HG02885 (cell line): ENCODE measurements around the gene CEBPE.

Experiments used
- ATAC-seq: cut with Tn5 transposase; IDR thresholded peaks from one replicate; pipeline ENCODE4 v1.9.1; 2021; ENCODE audit warnings: mild to moderate bottlenecking; ENCODE audit not compliant: unreplicated experiment, poor library complexity

CEBPE gene

DNA sequence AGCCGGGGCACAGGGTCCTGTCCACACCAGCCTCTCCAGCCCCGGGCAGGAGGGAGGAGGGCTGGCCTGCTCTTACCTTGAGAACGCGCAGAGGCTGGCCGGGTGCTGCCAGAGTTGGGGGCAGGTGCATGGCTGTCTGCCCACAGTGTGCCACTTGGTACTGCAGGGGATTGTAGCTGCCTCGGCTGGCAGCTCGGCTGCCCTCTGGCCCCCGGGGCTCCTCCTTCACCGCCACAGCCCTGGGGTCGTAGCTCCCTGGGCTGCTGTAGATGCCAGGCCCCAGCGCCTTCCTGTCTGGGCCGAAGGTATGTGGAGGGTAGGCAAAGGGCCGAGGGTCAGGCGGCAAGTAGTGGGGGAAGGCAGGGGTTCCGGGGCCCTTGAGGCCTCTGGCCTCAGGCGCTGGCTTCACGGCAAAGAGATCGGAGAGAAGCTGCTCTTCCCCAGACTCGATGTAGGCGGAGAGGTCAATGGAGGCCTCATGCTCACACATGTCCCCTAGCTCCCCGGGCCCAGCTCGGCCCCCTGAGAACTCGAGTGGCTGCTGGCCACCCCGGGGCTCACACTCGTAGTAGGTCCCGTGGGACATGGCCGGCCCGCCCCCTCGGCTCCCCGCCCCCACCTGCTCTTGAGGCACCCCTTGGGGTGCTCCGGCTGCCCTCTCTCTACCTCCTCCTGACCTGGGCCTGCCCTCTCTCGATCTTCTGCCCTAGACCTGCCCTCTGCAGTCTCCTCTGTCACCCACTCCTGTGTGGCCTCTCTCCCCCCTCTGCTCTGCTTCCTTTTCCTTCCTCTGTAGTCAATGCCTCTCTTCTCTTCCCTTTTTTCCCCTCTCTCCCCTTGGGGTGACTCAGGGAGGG is at the start of gene CEBPE:
Gene CEBPE (minus strand): TSS at position 750 of the 857 bp plus-strand sequence. CDS start 164 bp downstream, at position 586.
- no peak for ATAC-seq

DNA sequence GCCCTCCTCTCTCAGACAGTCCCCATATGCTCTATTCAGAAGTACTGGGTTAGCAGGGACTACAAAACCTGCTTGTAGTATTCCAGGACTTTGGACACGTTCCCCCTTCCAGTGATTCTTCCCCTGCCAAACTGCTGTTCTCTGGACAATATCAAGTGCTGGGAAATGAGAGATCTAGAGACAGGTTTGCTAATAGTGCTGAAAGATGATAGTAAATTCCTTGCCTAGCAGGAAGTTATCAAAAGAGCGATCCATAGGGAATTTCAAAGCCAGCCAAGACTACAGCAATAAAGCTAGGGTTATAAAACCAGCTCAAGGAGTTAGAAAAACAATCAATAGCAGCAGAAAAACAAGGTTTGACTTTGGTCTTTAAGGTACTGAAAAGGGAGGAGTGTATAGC is 49.2 kb upstream of the CEBPE start:
- ATAC-seq, result no peak

DNA sequence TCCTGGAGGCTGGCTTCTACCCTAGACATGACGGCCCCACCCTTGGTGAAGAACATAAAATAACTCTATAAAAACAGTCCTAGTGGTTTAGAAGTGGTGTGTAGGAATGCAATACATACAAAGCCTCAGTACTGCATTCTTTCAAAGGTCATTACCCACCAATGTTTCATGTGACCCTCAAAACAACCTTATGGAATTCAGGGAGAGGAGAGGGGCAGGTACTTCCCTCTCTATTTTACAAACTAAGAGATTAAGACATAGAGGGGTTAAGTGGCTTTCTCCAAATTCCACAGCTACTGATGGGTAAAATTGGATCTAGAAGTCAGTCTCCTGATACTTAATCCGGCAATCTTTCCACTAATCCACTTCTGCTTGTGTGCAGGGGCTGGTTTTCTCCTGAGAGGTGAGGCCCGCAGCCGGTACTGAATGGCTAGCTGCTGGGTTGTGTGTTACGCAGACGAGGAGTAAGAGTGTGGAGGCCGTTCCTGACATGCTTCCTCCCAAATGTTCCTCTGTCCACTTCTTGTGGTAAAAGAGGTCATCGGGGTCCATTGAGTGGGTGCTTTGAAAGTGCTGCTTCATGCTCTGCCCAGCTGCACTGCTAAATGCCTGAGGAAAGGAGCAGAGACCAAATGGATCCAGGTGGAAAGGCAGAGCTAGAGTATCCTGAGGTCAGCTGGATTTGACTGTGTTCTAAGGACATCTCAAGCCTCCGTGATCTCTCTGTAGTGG is 48.2 kb upstream of the CEBPE start:
- no peak for ATAC-seq

DNA sequence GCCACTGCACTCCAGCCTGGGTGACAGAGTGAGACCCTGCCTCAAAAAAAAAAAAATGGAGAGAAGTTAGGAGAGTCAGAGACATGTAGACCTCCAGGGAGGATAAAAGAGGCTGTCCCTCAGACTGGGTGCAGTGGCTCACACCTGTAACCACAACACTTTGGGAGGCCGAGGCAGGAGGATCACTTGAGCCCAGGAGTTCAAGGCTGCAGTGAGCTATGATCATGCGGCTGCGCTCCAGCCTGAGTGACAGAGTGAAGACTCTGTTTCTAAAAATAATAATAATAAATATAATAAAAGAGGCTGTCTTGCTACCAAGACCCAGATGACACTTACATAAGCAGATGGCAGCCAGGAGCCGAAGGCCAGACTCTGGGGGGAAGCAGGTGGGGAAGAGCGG is 45.9 kb upstream of the CEBPE start:
- no peak for ATAC-seq

GRCh38 chr14:23164250-23164649 is 45.2 kb upstream of the CEBPE start:
- ATAC-seq, result no peak

DNA sequence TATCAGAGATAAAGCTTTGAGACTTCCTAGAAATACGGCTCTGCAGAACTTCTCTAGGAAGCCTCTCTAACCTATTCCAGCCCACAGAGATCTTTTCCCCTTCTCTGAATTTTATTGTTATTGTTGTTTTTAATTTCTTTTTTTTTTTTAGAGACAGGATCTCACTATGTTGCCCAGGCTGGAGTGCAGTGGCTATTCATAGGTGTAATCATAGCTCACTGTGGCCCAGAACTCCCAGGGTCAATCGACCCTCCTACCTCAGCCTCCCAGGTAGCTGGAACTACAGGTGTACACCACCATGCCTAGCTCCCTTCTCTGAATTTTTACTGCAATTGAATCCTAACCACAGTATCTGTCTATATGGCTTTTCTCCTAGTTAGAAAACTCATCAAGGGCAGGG is 44.8 kb upstream of the CEBPE start:
- no peak for ATAC-seq

- ATAC-seq, result no peak
These were observed 43.7 kb upstream of the CEBPE start for GRCh38 chr14:23162800-23163199.

GRCh38 chr14:23162005-23162404 is 43.0 kb upstream of the CEBPE start:
- no peak for ATAC-seq

DNA sequence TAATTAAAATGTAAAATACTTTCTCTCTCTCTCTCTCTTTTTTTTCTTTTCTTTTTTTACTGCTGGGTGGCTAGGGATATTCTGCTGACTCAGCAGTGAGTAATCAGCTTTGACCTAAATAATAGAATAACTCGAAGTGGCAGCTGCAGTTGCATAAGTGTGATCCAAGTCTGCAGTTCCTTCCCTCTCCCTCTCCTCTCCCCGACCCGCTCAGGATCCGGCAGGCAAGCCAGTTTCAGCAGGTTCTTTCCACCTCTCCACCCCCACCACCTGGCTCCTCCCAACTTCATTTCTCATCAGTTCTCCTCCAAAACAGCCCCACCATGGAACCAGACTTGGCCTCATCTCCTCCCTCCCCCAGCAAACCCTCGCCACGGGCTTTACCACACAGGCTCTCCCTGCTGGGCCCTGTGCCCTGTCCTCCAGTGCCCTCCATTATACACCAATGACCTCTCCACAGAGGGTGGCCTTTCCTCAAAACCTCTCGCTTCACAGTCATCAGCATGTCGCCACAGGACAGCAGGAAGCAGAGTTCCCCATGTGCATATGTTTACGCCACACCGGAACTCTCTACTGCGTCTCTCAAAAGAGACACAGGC is 42.0 kb upstream of the CEBPE start:
- no peak for ATAC-seq

DNA sequence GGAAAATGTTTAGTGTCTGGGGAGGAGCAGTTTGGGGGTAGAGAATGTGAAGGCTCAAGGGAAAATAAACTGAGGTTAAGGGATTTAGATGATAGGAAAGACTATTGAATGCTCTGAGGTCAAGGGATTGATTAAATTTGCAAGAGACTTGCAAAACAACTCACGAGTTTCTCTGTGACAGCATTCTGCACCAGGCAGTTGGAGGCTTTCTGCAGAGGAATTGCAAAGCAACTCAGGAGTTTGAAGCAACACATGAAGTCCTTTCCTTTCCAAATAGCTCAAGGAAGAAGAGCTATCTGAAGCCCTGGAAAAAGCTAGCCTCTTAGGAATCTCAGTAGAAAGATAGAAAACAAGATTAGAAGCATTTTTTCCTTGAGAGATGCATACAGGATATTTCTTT is 40.5 kb upstream of the CEBPE start:
- ATAC-seq, result no peak

GRCh38 chr14:23158779-23159178 is 39.7 kb upstream of the CEBPE start:
- ATAC-seq, result no peak

DNA sequence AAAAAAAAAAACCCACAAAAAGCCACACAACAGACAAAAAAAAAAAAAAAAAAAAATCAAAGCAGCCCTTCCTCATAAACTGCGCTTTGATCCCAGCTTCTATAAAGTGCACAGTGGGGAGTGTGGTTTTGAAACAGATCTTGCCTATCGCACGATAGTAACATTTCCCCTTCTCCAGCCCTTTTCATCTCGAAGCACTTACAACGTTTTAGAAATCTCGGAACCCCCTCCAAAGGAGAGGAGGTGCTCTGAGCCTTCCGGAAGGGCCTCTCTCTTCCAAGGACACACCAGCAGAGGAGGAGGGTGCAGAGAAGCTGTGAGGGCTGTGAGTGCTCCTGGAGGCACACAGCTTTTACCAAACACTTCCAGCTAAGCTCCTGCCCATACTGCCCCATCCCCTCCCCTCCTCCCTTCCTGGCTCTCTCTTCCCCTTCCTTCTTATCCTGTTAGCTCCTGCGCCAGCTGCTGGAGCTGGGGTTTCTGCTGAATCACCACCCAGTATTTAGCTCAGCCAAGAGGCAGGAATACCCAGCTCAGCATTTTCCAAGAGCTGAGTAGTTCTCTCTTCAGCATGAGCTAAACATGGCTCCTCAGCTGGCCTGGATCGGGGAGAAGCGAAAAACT is 36.0 kb upstream of the CEBPE start:
- no peak for ATAC-seq

DNA sequence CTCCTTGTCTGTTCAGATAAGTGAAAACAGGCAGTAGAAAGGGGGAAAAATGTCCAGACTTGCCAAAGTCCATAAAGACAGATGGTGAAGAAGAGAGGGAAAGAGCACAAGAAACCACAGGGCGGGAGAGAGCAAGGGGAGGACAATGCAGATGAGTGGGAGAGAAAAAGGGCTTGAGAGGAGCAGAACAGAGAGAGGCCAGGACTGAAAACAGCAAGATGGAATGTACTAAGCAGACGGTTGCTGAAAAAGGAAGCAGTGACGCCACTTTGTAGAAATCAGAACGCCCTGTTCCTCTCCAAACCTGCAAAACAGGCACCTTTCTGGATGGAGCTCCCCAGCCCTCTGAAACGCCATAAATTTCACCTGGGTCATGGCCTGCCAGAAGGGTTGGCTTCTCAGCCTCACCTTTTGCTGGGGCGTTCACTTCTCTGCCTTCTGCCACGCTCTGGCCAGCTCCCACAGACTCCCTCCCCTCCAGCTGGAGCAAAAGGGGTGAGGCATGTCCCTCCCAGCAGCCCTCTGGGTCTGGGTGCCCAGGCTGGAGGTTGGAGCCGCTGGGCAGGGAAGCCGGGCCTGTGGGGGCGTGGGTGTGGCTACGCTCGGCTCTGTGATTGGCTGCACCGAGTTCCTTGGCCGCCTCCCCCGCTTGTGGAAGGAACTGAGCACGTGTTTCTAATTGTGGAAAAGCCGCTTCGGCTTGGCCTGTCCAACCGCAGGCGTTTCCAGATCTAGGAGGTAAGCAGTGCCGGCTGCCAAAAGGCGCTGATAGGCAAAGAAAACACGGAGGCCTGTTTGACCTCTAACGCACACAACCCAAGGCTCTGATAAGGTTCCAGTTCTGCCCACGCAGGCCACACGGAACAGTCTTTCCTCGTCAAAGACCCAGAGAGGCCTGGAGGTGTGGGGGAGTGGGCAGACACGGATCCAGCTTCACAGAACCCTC is 35.1 kb upstream of the CEBPE start:
- ATAC-seq, result no peak

DNA sequence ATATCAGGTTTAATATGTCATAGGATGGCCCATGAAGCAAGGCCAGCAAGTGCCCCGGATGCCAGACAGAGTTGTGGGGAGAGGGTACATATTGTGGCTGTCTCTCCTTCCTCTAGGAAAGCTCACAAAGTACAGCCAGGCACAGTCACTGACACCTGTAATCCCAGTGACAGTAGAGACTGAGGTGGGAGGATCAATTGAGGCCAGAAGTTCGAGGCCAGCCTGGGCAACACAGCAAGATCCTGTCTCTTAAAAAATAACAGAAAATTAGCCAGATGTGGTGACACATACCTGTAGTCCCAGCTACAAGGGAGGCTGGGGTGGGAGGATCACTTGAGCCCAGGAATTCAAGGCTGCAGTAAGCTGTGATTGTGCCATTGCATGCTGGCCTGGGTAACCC is 32.3 kb upstream of the CEBPE start:
- no peak for ATAC-seq

DNA sequence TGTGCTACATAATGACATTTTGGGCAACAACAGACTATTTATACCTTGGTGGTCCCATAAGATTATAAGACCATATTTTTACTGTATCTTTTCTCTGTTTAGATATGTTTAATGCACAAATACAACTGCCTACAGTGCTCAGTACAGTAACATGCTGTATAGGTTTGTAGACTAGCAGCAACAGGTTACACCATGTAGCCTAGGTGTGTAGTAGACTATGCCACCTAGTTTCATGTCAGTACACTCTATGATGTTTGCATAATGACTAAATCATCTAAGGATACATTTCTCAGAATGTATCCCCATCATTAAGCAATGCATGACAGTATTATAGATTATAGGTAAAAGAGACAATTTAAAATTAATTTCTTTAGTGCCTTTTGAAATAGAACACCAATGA is 30.7 kb upstream of the CEBPE start:
- no peak for ATAC-seq

DNA sequence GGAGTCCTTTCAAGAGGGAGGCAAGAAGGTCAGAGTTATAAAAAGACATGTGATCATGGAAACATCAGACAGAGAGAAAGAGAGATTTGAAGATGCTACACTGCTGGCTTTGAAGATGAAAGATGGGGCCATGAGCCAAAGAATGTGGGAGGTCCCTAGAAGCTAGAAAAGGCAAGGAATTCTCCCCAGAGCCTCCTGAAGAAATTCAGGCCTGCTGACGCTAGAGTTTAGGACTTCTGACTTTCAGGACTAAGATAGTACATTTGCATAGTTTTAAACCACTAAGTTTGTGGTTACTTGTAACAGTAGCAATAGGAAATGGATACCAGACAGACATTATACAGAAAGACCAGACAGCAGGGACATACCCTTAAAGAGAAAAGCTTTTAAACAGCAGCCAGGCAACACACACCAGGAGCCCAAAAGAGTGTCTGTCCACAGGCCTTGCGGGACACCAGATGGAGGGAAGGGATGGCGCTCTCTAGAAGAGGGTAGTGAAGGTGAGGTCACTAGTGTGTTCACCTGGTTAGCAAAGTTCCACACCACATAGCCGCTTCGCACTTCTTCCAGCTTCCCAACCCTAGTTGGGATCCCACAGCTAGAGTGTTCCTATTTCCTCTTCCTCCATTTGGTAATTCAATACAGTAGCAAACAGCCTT is 29.7 kb upstream of the CEBPE start:
- ATAC-seq, result no peak

DNA sequence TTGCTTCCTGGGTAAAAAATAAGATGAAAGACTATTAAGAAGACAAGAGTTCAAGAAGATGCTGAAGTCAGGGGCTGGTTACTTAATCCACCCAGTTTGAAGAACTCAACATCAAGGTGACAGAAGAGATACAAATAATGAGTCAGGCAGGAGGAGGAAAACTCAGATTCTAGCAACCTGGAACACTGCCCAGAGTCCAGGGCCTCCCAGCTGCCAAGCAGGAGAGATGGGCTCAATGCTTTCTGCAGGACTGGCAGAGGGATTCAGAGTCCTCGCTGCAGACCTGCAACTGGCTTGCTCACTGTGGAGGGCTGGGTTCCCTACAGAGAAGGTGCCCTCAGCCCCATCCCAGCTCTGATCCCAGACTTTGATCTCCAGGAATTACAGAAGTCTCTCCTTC is 28.6 kb upstream of the CEBPE start:
- no peak for ATAC-seq

- no peak for ATAC-seq
These were observed 27.9 kb upstream of the CEBPE start for GRCh38 chr14:23146980-23147379.

DNA sequence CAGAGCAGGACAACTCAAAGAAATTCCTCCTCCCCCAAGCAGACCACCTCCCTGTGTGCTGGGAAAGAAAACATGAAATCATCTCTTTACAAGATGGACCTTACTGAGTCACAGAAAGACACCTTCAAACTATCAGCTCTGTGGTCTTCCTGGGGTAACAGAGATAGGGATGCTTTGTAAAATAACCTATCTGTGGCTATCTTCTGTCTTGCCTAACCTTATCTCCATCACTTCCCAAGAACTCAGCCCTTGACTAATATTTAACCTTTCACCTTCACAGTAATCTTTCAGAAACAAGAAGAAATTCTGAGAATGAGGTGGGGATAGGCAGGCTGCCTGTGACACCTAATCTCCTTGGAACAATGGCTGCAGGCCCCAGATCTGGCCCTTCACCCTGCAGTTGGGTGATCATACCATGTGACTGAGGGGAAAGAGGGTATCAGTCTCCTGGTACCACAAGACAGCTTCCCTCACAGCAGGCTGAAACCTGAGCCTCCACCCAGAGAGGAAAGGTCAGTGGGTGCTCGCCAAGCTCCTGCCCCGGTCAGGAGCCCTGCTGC is 27.4 kb upstream of the CEBPE start:
- no peak for ATAC-seq
